Muscle of arm (tissue), 12 donors: Measurements from ENCODE around the gene GATA2. TPM values are rescaled to one million over a fixed set of nuclear protein-coding genes. Genes with fewer than 3 reads are reported as not detected.

Source experiments
- DNase-seq: peaks from one replicate; pipeline ENCODE4 v3.0.0-alpha.2; 2013
- polyA plus RNA-seq, 12 donors: library from polyadenylated mRNA; unstranded; fragments of 120-200 nt; gene quantifications; one replicate each; pipeline ENCODE4 v1.2.1, GENCODE V29; 2013; ENCODE audit not compliant: insufficient read length in 12 of 12

The GATA2 gene
- polyA plus RNA-seq, 12 donors, result 2.0 to 8.0 (median 3.2) TPM; not detected in 2

DNA sequence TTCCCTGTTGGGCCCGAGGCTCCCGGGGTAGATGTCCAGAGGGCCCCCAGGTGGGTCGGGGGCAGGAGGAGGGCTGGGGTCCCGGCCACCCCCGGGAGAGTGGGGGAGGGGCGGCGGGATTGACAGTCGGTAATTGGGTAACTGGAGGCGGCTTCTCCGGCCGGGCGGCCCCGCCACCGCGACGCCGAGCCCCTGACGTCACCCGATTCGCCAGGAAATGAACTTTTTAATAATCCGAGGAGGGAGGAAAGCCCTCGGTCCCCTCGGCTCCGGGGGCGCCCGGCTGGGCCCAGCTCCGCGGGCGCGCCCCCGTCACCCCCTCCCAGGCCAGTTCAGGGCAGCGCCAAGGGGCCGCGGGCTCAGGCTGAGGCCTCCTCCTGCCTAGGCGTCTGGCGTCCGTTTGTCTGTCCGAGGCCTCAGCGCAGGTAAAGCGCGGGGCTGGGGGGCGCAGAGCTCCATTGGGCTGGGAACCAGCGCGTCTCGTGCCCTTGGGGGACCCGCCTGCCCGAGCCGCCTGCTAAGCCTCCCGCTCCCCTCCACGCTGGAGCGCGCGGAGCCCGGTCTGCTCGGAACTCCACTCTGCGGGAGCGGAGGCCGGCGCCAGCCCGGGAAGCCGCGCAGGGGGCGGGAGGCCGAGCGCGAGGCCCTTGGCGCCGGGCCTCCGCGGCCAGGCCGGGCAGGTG lies 3.9 kb downstream of the GATA2 start:
- DNase-seq, result no peak

DNA sequence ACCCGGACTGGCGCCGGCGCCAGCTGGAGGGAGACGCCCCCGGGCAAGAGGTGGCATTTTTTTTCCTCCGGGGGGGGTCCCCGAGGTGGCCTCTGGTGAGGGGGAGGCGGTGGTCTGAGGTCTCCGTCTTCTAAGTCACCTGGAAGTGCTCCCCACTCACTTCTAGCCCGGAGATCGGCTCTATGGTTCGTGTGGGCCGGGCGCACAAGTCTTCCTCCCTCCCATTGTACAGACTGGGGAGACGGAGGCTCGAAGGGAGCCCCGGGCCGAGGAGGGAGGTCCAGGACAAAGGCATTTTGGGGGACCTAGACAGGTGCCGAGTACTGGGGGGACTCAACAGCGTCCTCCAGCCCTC lies 4.4 kb downstream of the GATA2 start:
- DNase-seq, result no peak

DNA sequence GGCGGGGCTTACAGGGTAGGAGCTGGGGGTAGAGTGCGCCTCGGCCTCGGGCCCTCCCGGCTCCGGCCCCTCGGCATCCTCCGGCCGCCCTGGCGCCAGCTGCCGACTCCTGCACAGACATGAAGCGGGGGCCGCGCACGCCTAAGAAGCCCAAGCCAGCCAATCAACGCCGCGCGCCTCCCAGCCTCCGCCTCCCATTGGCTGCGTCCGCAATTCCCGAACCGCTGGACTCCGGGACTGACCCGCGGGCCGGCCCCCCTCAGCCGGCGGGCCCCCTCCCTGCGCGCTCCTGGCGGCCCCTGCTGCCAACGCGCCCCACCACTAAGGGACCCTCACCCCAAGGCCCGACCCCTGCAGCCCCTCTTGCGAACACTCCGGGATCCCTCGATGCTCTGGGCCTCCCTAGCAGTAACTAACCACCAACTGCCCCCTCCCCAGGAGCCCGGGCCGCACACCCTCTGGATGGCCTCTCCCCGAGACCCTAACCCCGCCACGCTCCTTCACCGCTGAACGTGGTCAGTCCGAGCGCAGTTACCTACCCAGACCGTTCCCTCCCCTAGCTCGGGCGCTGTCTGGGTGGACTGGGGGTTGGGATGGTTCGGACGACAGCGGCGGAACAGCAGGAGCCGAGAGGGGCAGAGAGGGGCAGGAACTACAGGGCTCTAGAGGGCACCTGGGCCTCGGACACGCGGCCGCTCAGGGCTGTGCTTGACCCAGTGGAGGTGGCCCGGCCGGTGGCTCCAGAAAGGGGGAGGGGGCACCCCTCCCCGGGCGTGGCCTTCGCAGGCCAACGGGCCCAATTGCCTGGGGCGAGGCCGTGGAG lies 5.0 kb downstream of the GATA2 start:
- peak; percentile 74 for DNase-seq

DNA sequence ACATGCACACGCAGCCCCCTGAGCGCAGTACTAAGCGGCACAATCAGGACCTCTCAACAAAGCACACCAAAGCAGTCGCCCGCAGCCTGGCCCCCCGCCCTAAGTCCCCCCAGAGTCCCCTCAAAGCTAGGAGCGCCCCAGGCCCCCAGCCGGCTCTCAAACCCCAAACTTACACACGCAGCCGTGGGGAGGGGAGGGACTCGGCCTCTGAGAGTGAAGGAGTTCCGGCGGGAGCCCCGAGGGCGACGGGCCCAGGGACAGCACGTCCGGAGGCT lies 5.5 kb downstream of the GATA2 start:
- DNase-seq, result no peak

DNA sequence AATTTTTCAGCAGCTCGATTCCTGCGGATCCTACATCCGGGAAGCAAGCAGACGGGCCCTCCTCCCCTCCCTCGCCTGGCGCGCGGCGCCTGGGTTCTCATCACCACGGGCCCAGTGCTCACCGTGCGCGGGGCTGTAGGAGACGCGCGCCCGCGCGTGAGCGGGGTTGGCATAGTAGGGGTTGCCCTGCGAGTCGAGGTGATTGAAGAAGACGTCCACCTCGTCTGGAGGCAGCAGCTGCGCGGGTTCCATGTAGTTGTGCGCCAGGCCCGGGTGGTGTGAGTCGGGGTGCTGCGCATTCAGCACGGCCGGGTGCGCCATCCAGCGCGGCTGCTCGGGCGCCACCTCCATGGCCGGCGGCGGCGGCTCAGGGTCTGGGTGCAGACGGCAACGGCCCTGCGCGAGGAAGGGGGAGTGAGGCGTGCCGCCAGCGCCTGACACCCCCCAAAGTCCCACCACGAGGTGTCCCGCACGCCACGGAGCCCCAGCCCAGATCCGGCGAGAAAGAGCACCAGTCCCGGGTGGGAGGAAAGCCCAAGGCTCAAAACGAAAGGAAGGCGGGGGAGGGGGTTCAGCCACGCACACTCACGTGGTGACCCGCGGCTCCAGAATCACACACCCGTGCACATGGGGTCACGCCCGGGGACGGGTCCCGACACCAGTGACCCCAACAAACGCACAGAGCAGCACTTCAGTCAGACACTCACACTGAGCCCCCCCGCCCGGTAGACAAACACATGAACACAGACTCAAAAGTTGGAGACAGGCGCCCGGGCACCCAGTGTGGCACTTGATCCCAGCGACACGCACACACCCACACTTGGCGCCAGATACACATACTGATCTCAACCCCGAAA lies 6.1 kb downstream of the GATA2 start:
- DNase-seq, result no peak

DNA sequence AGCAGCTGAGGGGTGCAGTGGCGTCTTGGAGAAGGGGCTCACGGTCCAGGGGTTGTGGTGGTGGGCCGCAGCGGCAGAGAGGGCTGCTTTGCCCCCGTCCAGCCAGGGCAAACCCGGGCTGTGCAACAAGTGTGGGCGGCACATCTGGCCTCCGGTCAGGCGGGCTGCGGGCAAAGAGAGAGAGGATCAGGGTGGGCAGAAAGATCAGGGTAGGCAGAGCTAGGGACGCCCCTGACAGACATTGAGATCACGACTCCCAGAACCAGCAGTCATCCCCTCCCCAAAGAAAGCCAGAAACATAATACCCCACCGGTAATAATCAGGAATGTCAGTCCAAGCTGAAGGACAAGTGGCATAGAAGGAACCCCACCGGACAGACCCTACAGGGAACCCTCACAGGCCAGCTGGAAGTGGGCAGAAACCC lies 6.8 kb downstream of the GATA2 start:
- no peak for DNase-seq

DNA sequence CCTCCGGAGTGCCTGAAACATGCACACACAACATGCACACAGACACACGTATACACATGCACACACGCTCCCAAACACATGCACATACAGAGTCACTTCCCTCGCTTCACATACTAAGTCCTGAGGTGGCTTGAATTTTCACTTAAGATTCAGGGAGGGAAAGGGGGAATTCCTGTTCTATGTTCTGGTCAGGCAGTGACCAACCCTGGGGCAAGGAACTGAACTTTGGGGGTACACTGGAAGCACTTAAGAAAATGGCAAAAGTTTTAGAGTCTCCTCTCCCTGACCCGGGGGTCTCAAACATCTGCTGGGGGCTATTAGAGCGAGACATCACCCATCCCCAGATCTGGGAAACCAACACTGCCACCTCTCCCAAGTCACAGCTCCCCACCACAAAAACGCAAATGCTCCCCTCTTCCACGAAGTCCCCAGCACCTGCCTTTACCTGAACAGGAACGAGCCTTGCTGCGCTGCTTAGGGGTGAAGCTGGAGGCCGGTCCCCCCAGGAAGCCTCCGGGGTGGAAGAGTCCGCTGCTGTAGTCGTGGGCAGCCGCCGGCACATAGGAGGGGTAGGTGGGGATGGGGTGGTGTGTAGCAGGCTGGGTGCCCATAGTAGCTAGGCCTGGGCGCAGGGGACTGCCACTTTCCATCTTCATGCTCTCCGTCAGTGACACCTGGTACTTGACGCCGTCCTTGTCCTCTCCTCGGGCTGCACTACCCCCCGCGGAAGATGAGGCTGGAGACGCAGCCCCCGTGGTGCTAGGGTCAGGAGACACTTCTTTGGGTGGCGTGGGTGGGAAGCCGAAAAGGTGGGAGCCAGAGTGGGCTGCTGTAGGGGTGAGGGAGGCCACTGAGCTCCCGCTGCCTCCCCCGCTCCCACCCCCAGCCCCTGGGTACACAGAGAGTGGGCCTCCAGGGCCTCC lies 7.5 kb downstream of the GATA2 start:
- no peak for DNase-seq

DNA sequence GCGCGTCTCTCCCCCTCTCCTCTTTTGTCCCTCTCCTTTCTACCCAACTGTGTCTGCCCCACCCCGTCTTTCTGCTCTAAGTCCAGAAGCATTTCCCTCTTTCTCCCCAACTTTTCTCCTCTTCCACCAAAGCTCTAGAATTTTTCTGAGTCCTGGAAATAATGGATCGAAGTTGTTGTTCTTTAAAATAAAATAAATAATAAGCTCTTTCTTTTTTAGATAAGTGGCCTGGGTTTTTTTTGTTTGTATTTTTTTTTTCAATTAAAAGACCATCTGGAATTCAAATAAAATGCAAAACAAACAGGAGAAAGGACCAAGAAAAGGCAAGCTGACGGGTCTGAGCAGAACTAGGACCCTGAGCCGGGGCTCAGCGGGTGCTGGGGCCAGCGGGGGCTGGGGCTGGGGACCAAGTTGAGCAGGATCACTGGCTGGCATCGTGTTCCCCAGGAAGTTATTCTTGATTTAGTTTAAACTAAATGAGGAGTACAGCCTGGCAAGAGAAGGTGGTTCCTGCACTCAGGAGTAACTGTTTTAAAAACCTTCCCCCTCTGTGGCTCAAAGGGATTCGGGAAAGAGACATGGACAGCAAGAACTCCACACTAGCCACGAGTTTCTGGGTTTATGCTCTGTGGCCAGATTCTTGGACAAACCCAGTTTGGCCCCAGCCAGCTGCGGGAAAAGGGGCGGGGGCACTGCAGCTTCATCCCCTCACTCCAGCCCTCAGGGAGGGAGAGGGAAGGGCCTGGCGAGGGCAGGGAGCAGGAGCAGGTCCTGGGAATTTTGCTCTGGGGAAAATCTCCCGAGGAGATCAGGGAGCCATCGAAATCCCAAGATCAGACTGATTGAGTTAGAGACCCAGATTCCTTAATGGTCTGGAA lies 8.4 kb downstream of the GATA2 start:
- no peak for DNase-seq

DNA sequence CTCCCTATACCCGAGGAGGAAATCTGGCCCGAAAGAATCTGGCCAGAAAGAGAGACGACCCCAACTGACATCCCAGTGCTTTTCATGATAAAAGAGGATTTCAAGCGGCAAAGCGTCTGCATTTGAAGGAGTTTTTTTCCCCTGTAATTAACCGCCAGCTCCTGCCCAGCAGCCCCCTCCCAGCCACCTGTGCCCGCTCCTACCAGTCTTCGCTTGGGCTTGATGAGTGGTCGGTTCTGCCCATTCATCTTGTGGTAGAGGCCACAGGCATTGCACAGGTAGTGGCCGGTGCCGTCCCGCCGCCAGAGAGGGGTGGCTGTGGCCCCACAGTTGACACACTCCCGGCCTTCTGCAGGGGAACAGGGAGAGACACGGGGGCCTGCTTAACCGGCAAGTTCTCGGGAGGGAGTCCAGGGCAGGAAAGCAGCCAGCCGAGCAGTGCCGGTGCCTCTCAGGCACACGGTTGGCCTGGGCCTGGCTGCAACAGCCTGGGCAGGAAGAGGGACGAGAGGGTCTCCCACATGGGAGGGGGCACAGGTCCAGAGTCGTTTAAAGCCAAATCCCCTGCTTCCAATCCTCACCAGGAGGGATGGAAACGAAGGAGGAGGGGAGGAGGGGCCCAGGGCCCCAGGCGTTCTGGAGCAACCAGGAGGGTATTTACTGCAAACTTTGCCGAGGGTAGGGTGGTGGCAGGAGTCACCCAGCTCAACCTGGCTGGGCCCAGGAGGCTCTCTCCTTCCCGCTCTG lies 9.2 kb downstream of the GATA2 start:
- no peak for DNase-seq

DNA sequence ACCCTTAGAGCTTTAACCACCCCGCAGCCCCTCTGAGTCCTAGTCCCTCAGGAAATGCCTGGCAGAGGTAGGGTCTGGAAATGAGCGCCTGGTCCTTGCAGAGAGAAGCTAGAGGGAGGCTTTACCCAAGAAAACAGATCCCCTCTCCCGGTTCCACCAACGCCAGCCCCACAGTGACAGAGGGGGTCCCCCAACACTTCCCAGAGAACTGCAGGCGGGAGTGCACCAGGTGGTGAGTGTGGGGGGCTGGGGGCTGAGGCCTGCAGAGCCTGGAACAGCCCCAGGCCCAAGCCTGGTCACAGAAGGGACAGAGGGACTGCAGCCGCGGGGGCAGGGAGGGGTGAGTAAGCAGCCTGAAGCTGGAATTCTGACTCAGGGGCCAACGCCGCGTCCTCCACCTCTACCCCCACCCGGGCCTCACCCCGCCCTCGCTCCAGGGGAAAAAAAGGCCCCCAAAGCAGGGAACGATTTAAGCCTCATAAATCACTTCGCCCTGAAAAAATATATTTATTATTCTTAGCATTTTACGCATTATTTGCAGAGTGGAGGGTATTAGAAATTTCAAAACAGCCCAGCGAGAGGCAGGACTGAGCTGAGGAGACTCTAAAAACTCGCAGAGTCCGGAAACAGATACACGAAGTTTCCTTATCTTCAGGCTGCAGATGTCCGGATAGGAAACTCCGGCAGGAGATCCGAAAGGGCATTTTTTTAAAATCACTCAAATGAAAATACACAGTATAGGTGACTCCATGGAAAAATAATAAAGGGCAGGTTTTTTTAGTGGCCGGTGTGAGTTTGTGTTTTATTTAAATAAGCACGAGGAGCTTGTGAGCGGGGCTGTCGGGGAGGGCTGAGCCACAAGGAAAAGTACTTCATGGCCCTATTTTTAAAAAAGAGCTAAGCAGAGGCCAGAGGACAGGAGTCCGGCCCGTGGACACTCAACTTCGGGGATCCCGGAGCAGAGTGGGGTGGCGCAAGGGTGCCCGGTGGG lies 10.0 kb downstream of the GATA2 start:
- no peak for DNase-seq

DNA sequence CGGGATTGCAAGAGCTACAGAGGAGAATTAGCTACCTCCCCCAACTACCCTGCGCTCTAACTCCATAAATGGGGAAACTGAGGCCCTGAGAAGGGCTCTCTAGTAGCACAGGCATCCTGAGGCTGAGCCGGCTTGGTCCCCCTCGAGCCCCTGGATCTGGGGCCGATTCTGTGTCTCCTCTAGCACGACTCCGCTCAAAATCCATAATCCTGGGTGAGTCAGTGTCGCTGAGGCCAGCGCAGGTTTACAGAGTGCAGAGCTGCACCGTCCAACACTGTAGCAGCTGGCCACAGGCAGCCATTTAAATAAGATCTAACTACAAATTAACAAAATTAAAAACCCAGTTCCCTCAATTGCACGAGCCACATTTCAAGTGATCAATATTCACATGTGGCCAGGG lies 10.8 kb downstream of the GATA2 start:
- DNase-seq, result no peak

DNA sequence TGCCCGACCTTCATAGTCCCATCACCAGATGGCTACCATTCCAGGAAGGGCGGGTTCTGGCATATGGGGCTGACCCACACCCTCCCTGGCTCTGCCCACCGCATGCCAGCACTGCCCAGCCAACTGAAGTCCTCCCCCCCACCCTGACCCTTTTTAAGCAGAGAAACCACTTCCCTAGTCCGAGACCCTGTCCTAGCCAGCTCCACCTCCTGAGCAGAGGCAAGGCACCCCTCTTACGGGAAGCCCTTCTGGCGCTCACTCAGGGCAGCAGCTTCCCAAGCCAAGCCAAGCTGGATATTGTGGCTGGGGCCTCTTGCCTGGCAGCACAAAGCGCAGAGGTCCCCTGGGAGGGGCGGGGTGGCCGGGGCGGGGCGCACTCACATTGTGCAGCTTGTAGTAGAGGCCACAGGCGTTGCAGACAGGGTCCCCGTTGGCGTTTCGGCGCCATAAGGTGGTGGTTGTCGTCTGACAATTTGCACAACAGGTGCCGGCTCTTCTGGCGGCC lies 11.5 kb downstream of the GATA2 start:
- no peak for DNase-seq

DNA sequence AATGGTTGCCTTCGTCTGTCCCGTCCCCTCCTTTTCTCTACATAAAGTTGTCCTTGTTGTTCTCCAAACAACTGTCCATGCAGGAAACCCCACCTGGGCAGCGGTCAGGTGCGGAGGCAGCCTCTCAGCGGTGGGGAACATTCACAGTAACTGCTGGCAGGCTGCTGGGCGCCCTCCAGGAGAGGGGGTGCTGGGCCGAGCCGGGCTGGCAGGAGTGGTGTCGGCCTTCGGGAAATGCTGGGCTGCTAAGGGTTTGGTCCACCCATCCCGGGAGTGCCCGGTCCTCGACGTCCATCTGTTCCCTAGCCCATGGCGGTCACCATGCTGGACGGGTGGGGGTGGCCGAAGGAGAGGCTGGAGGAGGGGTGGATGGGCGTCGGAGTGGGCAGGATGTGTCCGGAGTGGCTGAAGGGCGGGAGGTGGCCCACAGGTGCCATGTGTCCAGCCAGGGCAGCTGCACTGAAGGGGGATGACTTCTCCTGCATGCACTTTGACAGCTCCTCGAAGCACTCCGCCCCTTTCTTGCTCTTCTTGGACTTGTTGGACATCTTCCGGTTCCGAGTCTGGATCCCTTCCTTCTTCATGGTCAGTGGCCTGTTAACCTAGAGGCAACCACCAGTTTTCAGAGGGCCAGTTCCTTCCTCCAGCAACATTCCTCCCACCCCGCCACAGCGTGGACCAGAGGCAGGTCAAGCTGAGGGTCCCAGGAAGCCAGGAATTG lies 12.1 kb downstream of the GATA2 start:
- DNase-seq, result no peak

DNA sequence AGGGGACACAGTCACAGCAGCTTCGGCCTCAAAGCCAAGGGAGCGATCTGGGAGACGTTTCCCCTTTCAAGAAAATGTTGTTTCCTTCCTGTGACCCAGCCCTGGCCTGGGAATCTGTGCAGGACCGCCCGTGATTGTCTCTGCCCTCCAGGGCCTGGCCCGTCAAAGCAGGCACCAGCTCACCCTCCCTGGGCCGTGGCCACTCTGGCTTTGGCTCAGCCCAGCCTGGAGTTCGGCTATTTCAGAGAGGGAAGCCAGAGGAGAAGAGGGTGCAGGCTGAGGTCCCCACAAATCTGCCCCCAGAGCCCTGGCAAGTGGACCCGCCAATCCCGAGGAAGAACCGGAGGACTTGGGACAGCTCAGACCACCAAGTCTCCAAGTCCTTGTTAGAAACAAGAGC lies 12.7 kb downstream of the GATA2 start:
- no peak for DNase-seq

DNA sequence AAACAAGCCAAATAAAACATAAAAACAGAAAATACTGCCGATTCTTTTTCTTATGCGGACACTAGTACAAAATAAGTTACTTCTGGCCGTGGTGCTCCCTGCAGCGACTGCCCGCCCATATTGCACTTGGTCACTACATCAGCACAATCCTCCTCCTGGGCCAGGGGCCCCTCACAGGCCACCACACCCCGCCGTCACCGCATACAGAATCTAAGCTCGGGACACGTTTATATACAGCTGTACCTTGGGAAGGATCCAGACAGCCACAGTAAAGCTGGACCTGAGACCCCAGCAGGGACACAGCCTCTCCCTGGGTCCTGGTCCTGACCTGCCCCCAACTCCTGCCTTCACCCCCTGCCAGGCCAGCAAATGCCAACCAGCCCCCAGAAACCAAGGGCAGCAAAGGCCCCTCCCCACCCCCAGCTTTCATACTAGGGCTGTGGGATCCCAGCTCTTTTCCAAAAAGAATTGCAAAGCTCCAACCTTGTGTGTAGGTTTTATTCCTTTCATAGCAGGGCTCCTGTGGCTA lies 13.4 kb downstream of the GATA2 start:
- no peak for DNase-seq

DNA sequence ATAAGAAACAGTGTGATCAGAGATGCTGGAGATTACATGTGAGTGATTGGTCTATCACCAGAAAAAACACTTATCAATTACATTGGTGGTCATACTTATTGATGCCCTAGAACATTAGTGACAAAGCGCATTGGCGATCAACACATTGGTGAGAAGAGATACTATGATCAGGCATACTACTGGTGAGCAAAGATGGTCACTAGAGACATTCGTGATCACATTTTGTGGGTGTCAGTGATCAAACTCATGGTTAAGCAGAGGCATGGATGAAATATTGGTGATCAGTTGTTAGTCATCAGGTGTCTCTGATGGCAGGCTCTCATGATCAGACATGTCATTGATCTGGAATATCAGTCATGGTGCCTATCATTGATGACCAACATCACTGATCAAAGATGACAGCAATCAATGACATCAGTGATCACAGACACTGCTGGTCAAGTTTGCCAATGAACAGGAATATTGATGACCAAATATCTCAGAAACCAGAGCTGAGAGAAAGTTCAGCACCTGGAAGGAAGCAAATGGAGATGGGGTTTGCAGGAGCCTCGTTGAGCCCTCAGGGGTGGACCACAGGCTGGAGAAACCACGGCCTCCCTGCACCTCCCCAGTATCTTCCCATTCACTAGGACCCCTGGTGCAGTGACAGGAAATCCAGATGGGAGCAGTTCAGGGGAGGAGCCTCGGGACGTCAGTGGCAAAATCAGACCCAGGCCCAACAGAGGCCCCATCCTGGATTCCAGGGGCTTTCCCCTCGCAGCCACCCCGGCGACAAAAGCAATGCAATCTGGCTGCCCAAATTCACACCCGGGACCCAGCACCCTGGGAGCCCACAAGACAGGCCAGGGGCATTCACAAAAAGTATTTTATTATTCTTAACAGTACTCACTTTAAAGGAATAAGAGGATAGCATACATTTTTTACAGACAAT lies 14.2 kb downstream of the GATA2 start:
- no peak for DNase-seq
